Measurements from ENCODE around the gene HOXA7. TPM values are rescaled to one million over a fixed set of nuclear protein-coding genes. Genes with fewer than 3 reads are reported as not detected.

HOXA7 gene
- polyA plus RNA-seq, 1 of the 3 experiments (the other 2 are of a cell fraction) = not detected

GRCh38 chr7:27189295-27189996, 33.0 kb upstream of the HOXA7 start:
- POLR2A ChIA-PET = no interaction called here
- Histone ChIP-seq H3K9me3 (no peaks in the 10 kb centered on the region), H3K4me3 (ENCODE audit: low read depth in 2 of 2, low read length in 1 of 2) (no peak overlapping the region), H3K36me3 (replicated peaks in 1 of 2; ENCODE audit: control insufficient read depth in 1 of 2, insufficient read depth in 2 of 2, low read length in 1 of 2) (no peaks in the 10 kb centered on the region), H3F3A (replicated peaks; ENCODE audit: insufficient read depth) (peaks cover 11% of the 10 kb centered on the region), H2AFZ (ENCODE audit: low read depth) (no peak overlapping the region), H3K27ac (ENCODE audit: low read depth in 2 of 2, low read length in 1 of 2) (no peak overlapping the region), H3K4me2 (peak overlapping the region; percentile 51), H3K9me2 (no peaks in the 10 kb centered on the region), H3K79me2 (ENCODE audit: insufficient read depth) (no peaks in the 10 kb centered on the region), H4K20me1 (ENCODE audit: insufficient read depth) (peaks cover 30% of the 10 kb centered on the region), H3K9ac (no peak overlapping the region), H3K4me1 (ENCODE audit: control insufficient read depth in 1 of 2, insufficient read depth in 2 of 2, low read depth in 1 of 2, low read length in 1 of 2) (peaks cover 0 to 7% of the 10 kb centered on the region in 2 experiments; a peak in 1 of 4 replicates), H3K27me3 (ENCODE audit: insufficient read depth) (peaks cover 98% of the 10 kb centered on the region)
- TF ChIP-seq ELF1 (IDR thresholded peaks at IDR 0.05) = no peak
- TF ChIP-seq, protein P1, sequence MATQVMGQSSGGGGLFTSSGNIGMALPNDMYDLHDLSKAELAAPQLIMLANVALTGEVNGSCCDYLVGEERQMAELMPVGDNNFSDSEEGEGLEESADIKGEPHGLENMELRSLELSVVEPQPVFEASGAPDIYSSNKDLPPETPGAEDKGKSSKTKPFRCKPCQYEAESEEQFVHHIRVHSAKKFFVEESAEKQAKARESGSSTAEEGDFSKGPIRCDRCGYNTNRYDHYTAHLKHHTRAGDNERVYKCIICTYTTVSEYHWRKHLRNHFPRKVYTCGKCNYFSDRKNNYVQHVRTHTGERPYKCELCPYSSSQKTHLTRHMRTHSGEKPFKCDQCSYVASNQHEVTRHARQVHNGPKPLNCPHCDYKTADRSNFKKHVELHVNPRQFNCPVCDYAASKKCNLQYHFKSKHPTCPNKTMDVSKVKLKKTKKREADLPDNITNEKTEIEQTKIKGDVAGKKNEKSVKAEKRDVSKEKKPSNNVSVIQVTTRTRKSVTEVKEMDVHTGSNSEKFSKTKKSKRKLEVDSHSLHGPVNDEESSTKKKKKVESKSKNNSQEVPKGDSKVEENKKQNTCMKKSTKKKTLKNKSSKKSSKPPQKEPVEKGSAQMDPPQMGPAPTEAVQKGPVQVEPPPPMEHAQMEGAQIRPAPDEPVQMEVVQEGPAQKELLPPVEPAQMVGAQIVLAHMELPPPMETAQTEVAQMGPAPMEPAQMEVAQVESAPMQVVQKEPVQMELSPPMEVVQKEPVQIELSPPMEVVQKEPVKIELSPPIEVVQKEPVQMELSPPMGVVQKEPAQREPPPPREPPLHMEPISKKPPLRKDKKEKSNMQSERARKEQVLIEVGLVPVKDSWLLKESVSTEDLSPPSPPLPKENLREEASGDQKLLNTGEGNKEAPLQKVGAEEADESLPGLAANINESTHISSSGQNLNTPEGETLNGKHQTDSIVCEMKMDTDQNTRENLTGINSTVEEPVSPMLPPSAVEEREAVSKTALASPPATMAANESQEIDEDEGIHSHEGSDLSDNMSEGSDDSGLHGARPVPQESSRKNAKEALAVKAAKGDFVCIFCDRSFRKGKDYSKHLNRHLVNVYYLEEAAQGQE (IDR thresholded peaks at IDR 0.05; ENCODE audit: low read depth, low read length) = no peak
- TF ChIP-seq GABPA (IDR thresholded peaks at IDR 0.05; ENCODE audit: low read depth) = no peak
- no peak for TF ChIP-seq IRF3 (IDR thresholded peaks at IDR 0.05; ENCODE audit: low read depth, low read length)
- TF ChIP-seq MXI1 (IDR thresholded peaks at IDR 0.05; ENCODE audit: low read depth, low read length) = no peak
- no peak for TF ChIP-seq SMC3 (IDR thresholded peaks at IDR 0.05; ENCODE audit: low read depth, low read length)
- TF ChIP-seq TAF1 (IDR thresholded peaks at IDR 0.05; ENCODE audit: borderline replicate concordance, low read depth, low read length) = no peak
- no peak for TF ChIP-seq NFIC (IDR thresholded peaks at IDR 0.05; ENCODE audit: borderline replicate concordance)
- no peak for TF ChIP-seq FOSL2 (IDR thresholded peaks at IDR 0.05; ENCODE audit: borderline replicate concordance, low read depth)
- TF ChIP-seq PBX3 (IDR thresholded peaks at IDR 0.05) = no peak
- no peak for TF ChIP-seq RAD21 (IDR thresholded peaks at IDR 0.05; ENCODE audit: low read length)
- no peak for TF ChIP-seq USF1 (IDR thresholded peaks at IDR 0.05; ENCODE audit: borderline replicate concordance, low read depth)
- no peak for TF ChIP-seq RFX5 (IDR thresholded peaks at IDR 0.05; ENCODE audit: low read length)
- TF ChIP-seq RCOR1 (IDR thresholded peaks at IDR 0.05; ENCODE audit: low read length) = no peak
- TF ChIP-seq, protein P2, sequence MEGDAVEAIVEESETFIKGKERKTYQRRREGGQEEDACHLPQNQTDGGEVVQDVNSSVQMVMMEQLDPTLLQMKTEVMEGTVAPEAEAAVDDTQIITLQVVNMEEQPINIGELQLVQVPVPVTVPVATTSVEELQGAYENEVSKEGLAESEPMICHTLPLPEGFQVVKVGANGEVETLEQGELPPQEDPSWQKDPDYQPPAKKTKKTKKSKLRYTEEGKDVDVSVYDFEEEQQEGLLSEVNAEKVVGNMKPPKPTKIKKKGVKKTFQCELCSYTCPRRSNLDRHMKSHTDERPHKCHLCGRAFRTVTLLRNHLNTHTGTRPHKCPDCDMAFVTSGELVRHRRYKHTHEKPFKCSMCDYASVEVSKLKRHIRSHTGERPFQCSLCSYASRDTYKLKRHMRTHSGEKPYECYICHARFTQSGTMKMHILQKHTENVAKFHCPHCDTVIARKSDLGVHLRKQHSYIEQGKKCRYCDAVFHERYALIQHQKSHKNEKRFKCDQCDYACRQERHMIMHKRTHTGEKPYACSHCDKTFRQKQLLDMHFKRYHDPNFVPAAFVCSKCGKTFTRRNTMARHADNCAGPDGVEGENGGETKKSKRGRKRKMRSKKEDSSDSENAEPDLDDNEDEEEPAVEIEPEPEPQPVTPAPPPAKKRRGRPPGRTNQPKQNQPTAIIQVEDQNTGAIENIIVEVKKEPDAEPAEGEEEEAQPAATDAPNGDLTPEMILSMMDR (IDR thresholded peaks at IDR 0.05) = no peak
- CTCF ChIA-PET = interaction anchor here (0.8 to 10.7 kb wide), 12 partner anchors 10 to 907 kb away, joined by 3 to 84 read pairs (median 10); partner anchors contain the start of gene HOXA13
- no peak for DNase-seq
- WGBS (ENCODE audit: low lambda C conversion rate) = 11% methylated on average over 22 of the region's 22 CpGs

Measured in SK-N-SH (cell line).